Upper lobe of left lung (tissue), 6 donors: ENCODE measurements around the gene RHAG. TPM values are rescaled to one million over a fixed set of nuclear protein-coding genes. Genes with fewer than 3 reads are reported as not detected.

Source experiments
- ATAC-seq, 2 donors: fragments of 200-7000 bp; cut with Tn5 transposase; one replicate each; pipeline ENCODE4 v1.9.1; 2022; ENCODE audit warnings: mild to moderate bottlenecking in 2 of 2, moderate library complexity in 2 of 2; ENCODE audit not compliant: low FRiP score in 2 of 2
- DNase-seq, 2 donors: peaks; one replicate each; pipeline ENCODE4 v3.0.0-alpha.2; 2019 to 2020
- H3K27ac ChIP-seq, 4 donors: fragments of 200-600 bp; sonication (generic); one replicate each; pipeline ENCODE4 v1.5.1; 2016 to 2019
- H3K27me3 ChIP-seq, 4 donors: fragments of 200-600 bp; sonication (generic); one replicate each; pipeline ENCODE4 v1.5.1; 2017 to 2019
- H3K36me3 ChIP-seq, 4 donors: fragments of 200-600 bp; sonication (generic); one replicate each; pipeline ENCODE4 v1.5.1; 2016 to 2019
- H3K4me1 ChIP-seq, 4 donors: fragments of 200-600 bp; sonication (generic); one replicate each; pipeline ENCODE4 v1.5.1; 2018 to 2019
- H3K4me3 ChIP-seq, 4 donors: fragments of 200-600 bp; sonication (generic); one replicate each; pipeline ENCODE4 v1.5.1; 2017 to 2019; ENCODE audit warnings: mild to moderate bottlenecking in 2 of 4, moderate library complexity in 1 of 4
- H3K9me3 ChIP-seq, 4 donors: fragments of 200-600 bp; sonication (generic); one replicate each; pipeline ENCODE4 v1.5.1; 2018 to 2019
- EP300 ChIP-seq, 4 donors: sonication (generic); formaldehyde crosslinking; IDR thresholded peaks; one replicate each; pipeline ENCODE4 v1.5.1; 2017; ENCODE audit warnings: antibody characterized with exemption in 4 of 4, control low read depth in 2 of 4
- POLR2A ChIP-seq, 4 donors: fragments of 450-650 bp; IDR thresholded peaks; one replicate each; pipeline ENCODE4 v1.5.1; 2016 to 2017; ENCODE audit warnings: antibody characterized with exemption in 4 of 4, mild to moderate bottlenecking in 2 of 4
- POLR2AphosphoS5 ChIP-seq, 2 donors: sonication (generic); formaldehyde crosslinking; IDR thresholded peaks; one replicate each; pipeline ENCODE4 v1.5.1; 2017; ENCODE audit warnings: antibody characterized with exemption in 2 of 2
- WGBS, 2 donors: methylation state at CpG; one replicate each; pipeline ENCODE4 v1.1.5; 2017 to 2018; 5-methylcytosine and 5-hydroxymethylcytosine counted together
- total RNA-seq, 6 donors: library from RNA; depleted of rRNA in 4 of 6; stranded (reverse); fragments of >200 nt in 4 of 6; gene quantifications; one replicate each; pipeline versions ENCODE4 v1.1.0 to v1.2.1, GENCODE V29; 2016 to 2021
- TF ChIP-seq, protein P1 (sequence below), 6 experiments: fragments of 450-650 bp in 4 of 6; fragments of 200-600 bp in 2 of 6; sonication (generic) in 2 of 6; IDR thresholded peaks; one replicate each; pipeline ENCODE4 v1.5.1; 2016 to 2019; ENCODE audit warnings: antibody characterized with exemption in 6 of 6
- donor health status: DM: no; HTN: no; CAD: no; lungs with moderate emphysema.
- donor health status: DM: no; HTN: yes; CAD: no; lungs with severe emphysema.

RHAG gene
- total RNA-seq, 6 donors from 2014 or later, result 0.46 to 0.81 (median 0.61) TPM; not detected in 3

GRCh38 chr6:49555951-49556350 lies 80.7 kb downstream of the RHAG start:
- no peaks in the 10 kb centered on the region for H3K36me3 ChIP-seq
- no peaks in the 10 kb centered on the region for H3K9me3 ChIP-seq
- ATAC-seq (no peak), DNase-seq (no peak)
- H3K27me3 ChIP-seq, result no peaks in the 10 kb centered on the region
- H3K4me1 ChIP-seq, result peaks cover 6 to 13% (median 10%) of the 10 kb centered on the region in 4 donors
- no peak overlapping the region for H3K27ac ChIP-seq
- H3K4me3 ChIP-seq, result no peak overlapping the region
- WGBS, 2 donors, result 69 to 71% methylated on average over 4 of the region's 4 CpGs
- TF ChIP-seq, protein P1, sequence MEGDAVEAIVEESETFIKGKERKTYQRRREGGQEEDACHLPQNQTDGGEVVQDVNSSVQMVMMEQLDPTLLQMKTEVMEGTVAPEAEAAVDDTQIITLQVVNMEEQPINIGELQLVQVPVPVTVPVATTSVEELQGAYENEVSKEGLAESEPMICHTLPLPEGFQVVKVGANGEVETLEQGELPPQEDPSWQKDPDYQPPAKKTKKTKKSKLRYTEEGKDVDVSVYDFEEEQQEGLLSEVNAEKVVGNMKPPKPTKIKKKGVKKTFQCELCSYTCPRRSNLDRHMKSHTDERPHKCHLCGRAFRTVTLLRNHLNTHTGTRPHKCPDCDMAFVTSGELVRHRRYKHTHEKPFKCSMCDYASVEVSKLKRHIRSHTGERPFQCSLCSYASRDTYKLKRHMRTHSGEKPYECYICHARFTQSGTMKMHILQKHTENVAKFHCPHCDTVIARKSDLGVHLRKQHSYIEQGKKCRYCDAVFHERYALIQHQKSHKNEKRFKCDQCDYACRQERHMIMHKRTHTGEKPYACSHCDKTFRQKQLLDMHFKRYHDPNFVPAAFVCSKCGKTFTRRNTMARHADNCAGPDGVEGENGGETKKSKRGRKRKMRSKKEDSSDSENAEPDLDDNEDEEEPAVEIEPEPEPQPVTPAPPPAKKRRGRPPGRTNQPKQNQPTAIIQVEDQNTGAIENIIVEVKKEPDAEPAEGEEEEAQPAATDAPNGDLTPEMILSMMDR (IDR thresholded peaks at IDR 0.05), result no peak
- TF ChIP-seq POLR2AphosphoS5 (IDR thresholded peaks at IDR 0.05) (no peak), POLR2A (IDR thresholded peaks at IDR 0.05) (no peak), EP300 (IDR thresholded peaks at IDR 0.05) (no peak)

Other genes starting within 250 kb of the RHAG start
- 10 to 100 TPM in 4 of 6 donors, 1 to 10 TPM in 2; 8.0 to 26.6 (median 17.2) TPM for gene MMUT, start 173.6 kb downstream of the RHAG start, total RNA-seq
- gene CENPQ, start 173.5 kb downstream of the RHAG start, total RNA-seq, result 1 to 10 TPM in 4 of 6 donors, under 1 TPM in 1, not detected in 1; 0.22 to 4.1 (median 3.6) TPM
- gene GLYATL3, start 136.9 kb downstream of the RHAG start, total RNA-seq, result not detected
- 1 to 10 TPM; 1.2 to 2.9 (median 1.8) TPM for gene C6orf141, start 86.2 kb downstream of the RHAG start, total RNA-seq
- under 1 TPM in 1 of 6 donors, not detected in 5; 0.61 TPM for gene CRISP2, start 76.7 kb upstream of the RHAG start, total RNA-seq
- 1 to 10 TPM in 1 of 6 donors, under 1 TPM in 4, not detected in 1; 0.20 to 1.4 (median 0.81) TPM for gene CRISP3, start 107.5 kb upstream of the RHAG start, total RNA-seq
- gene PGK2, start 150.4 kb upstream of the RHAG start, total RNA-seq, result not detected
- gene CRISP1, start 229.7 kb upstream of the RHAG start, total RNA-seq, result not detected